Osteocyte (in vitro differentiated cells): ENCODE data around the gene SSBP4. TPM values are rescaled to one million over a fixed set of nuclear protein-coding genes. Genes with fewer than 3 reads are reported as not detected.

Experiments
- DNase-seq: peaks from one replicate; pipeline ENCODE4 v3.0.0; 2021; ENCODE audit warnings: mixed read lengths; ENCODE audit not compliant: unreplicated experiment; ENCODE audit errors: extremely low spot score
- H3K27ac Mint-ChIP-seq: one replicate; pipeline ENCODE4 v1.8.0; 2021; ENCODE audit warnings: mild to moderate bottlenecking, mixed read lengths; ENCODE audit not compliant: unreplicated experiment
- H3K27me3 Mint-ChIP-seq: one replicate; pipeline ENCODE4 v1.8.0; 2021; ENCODE audit warnings: mixed read lengths; ENCODE audit not compliant: unreplicated experiment
- H3K36me3 Mint-ChIP-seq: one replicate; pipeline ENCODE4 v1.8.0; 2021; ENCODE audit warnings: mixed read lengths; ENCODE audit not compliant: unreplicated experiment
- H3K4me1 Mint-ChIP-seq: one replicate; pipeline ENCODE4 v1.8.0; 2021; ENCODE audit warnings: mixed read lengths; ENCODE audit not compliant: unreplicated experiment
- H3K4me3 Mint-ChIP-seq: one replicate; pipeline ENCODE4 v1.8.0; 2021; ENCODE audit warnings: mild to moderate bottlenecking, moderate library complexity, mixed read lengths; ENCODE audit not compliant: unreplicated experiment
- H3K9me3 Mint-ChIP-seq: one replicate; pipeline ENCODE4 v1.8.0; 2021; ENCODE audit warnings: mixed read lengths; ENCODE audit not compliant: unreplicated experiment
- total RNA-seq: library from RNA; stranded (reverse); gene quantifications from 2 replicates; pipeline ENCODE4 v1.2.1, GENCODE V29; 2021
- TF ChIP-seq, protein P1 (sequence below): fragments of 200-600 bp; sonication (generic); IDR thresholded peaks from 2 replicates; pipeline ENCODE4 v1.5.0; 2021; ENCODE audit warnings: antibody characterized with exemption, mild to moderate bottlenecking, moderate library complexity

SSBP4 gene
- total RNA-seq, 1 donor from 2014 or later: 82.9 TPM

DNA sequence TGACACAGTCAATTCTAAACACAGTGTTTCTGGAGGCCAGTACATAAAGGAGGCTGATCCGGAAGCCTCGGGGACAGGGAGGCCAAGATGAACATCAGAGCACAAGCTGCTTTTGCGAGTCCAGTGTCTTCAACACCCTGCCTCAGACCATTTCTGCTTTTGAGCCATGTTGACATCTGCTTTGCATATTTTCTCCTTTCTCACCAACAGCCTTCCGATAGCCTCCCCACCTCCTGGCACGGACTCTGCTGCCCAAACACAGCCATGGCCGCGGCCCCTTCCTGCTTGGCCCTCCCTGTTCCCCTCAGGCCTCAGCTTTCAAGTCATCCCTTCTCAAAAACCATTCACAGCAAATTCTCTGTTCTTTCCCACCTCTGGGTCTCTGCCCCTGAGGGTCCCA is 25.4 kb upstream of the SSBP4 start:
- no peak for DNase-seq
- no peak overlapping the region for H3K27ac Mint-ChIP-seq
- H3K9me3 Mint-ChIP-seq: no peaks in the 10 kb centered on the region
- H3K4me3 Mint-ChIP-seq: no peak overlapping the region
- peaks cover 7% of the 10 kb centered on the region for H3K36me3 Mint-ChIP-seq
- H3K27me3 Mint-ChIP-seq: peaks cover 3% of the 10 kb centered on the region
- TF ChIP-seq, protein P1, sequence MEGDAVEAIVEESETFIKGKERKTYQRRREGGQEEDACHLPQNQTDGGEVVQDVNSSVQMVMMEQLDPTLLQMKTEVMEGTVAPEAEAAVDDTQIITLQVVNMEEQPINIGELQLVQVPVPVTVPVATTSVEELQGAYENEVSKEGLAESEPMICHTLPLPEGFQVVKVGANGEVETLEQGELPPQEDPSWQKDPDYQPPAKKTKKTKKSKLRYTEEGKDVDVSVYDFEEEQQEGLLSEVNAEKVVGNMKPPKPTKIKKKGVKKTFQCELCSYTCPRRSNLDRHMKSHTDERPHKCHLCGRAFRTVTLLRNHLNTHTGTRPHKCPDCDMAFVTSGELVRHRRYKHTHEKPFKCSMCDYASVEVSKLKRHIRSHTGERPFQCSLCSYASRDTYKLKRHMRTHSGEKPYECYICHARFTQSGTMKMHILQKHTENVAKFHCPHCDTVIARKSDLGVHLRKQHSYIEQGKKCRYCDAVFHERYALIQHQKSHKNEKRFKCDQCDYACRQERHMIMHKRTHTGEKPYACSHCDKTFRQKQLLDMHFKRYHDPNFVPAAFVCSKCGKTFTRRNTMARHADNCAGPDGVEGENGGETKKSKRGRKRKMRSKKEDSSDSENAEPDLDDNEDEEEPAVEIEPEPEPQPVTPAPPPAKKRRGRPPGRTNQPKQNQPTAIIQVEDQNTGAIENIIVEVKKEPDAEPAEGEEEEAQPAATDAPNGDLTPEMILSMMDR: no peak
- H3K4me1 Mint-ChIP-seq: peaks cover 9% of the 10 kb centered on the region

DNA sequence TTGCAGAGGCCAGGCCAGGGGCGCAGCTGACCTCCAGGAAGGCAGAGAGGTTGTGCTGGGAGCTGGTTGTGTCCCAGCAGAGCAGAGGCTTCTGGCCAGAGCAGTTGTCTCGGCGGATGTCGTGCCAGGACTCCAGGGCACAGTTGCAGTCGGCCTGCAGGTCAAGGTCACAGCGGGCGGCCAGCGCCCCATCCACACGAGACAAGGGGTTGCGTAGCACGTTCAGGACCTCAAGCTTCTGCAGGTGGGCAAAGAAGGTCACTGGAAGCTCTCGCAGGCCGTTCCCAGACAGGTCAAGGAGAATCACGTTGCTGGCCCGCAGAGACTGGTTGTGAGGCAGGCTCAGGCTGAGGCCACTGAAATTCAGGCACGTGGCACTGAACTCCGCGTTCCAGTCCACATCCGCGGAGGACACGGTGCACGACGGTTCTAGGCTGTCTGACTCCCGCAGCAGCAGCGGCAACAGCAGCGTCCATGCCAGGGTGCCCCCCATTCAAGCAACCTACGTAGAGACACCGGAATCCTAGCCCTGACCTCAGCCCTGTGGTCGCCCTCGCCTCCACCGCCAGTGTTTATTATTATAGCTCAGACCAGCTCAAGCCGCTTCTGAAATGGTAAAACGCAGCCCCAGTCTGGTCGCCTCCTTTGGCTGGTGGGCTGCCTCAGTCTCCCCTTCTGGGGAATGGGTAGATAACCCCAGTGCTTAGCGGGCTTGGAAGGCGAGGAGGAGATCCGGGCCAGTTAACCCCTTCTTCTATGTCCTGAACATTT is 22.5 kb upstream of the SSBP4 start:
- no peak overlapping the region for H3K27ac Mint-ChIP-seq
- H3K4me1 Mint-ChIP-seq: peaks cover 15% of the 10 kb centered on the region
- peaks cover 3% of the 10 kb centered on the region for H3K27me3 Mint-ChIP-seq
- H3K36me3 Mint-ChIP-seq: no peaks in the 10 kb centered on the region
- DNase-seq: no peak
- no peaks in the 10 kb centered on the region for H3K9me3 Mint-ChIP-seq
- H3K4me3 Mint-ChIP-seq: no peak overlapping the region
- TF ChIP-seq, protein P1: no peak

DNA sequence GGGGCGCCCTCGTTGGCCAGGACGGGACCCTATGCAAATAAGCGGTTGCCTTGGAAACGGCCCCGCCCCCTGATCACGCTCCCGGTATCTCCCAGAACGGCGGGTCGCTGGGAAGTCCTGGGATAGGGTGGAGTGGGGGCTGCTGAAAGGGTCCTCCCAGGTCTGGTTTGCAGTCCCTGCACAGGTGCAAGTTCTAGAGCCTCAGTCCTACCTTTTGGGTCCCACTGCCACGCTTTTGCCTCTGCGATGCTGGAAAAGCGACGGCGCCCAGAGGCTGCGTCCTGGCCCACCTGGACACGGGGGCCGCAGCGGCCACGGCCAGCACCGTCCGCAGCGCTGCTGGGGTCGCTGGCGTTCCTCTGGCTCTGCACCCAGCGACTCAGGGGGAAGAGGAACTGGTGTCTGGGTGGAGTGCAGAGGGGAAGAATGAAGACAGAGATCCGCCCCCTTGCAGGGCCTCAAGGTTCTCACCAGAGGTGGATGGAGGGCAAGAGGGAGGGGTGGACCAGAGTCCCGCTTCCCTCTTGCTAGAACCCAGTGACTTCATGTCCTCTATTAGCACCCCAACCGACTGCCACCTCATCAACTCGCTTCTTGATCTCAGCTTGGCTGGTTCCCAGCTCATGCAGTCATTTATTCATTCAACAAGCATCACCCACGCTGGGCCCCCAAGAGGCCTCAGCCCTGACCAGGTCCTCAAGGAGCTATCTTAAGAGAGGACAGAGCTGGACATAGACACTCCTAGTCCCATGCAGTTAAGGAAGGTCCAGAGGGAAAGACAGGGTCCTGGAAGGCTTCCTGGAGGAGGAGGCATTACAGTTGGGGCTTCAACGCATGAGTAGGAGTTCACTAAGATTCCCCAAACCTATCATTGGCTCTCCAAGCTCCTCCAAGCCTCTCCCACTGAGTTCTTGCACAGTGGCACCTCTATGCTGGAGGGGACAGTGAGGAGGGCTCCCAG is 21.7 kb upstream of the SSBP4 start, which contains the start of gene LRRC25:
Gene LRRC25, minus strand, starts transcription at position 381 of the 961 bp plus-strand sequence. CDS start 659 bp downstream, outside the sequence.
- no peak within 1 kb of the TSS for H3K4me3 Mint-ChIP-seq
- H3K4me1 Mint-ChIP-seq: peaks cover 20% of the 10 kb centered on the region
- TF ChIP-seq, protein P1: no peak
- DNase-seq: no peak
- H3K27ac Mint-ChIP-seq: no peak within 1 kb of the TSS
- no peaks in the 10 kb centered on the region for H3K9me3 Mint-ChIP-seq
- H3K27me3 Mint-ChIP-seq: peaks cover 3% of the 10 kb centered on the region
- H3K36me3 Mint-ChIP-seq: no peaks in the 10 kb centered on the region

DNA sequence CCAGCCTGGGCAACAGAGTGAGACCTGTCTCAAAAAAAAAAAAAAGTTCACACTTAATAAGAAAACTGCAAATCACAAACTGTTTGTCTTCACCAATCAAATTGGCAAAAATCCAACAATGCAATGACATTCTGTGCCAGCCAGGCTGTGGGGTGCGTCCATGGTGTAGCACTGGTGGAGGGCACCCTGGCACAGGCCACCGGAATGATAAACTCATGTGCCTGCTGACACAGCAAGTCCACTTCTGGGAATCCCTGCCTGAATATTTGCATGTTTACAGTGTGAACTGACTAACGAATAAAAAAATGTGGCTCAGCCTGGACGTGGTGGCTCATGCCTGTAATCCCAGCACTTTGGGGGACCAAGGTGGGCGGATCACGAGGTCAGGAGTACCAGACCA is 20.2 kb upstream of the SSBP4 start:
- TF ChIP-seq, protein P1: no peak
- no peaks in the 10 kb centered on the region for H3K36me3 Mint-ChIP-seq
- no peak overlapping the region for H3K27ac Mint-ChIP-seq
- peaks cover 20% of the 10 kb centered on the region for H3K4me1 Mint-ChIP-seq
- no peak for DNase-seq
- no peaks in the 10 kb centered on the region for H3K9me3 Mint-ChIP-seq
- H3K27me3 Mint-ChIP-seq: peaks cover 3% of the 10 kb centered on the region
- no peak overlapping the region for H3K4me3 Mint-ChIP-seq
